Astrocyte of the cerebellum (primary cell): ENCODE data around the gene RAI1.

Experiments used
- DNase-seq: peaks from one replicate; pipeline ENCODE4 v3.0.0-alpha.2; 2011; ENCODE audit warnings: low read depth
- H3K4me3 ChIP-seq: 2 replicates; pipeline ENCODE4 v1.5.1; 2011; ENCODE audit warnings: mild to moderate bottlenecking, low read depth, low read length, moderate library complexity
- CTCF ChIP-seq: IDR thresholded peaks from 2 replicates; pipeline ENCODE4 v1.5.1; 2012; ENCODE audit warnings: low read length, low read depth, moderate library complexity, mild to moderate bottlenecking; ENCODE audit errors: missing control alignments
- in situ Hi-C: cut with HindIII; loops from 2 replicates; pipeline ENCODE4 v1.10.0; 2017; ENCODE audit warnings: low sequenced_read_pairs

Gene RAI1

GRCh38 chr17:17814162-17815061 is 133.2 kb downstream of the RAI1 start:
- DNase-seq = no peak
- in situ Hi-C loops = no loop called here
- TF ChIP-seq CTCF = no peak
- no peak overlapping the region for H3K4me3 ChIP-seq

GRCh38 chr17:17815062-17815406 is 133.8 kb downstream of the RAI1 start:
- no peak overlapping the region for H3K4me3 ChIP-seq
- DNase-seq = no peak
- in situ Hi-C loops = no loop called here
- no peak for TF ChIP-seq CTCF

- no peak for DNase-seq
- in situ Hi-C loops = no loop called here
- TF ChIP-seq CTCF = no peak
- no peak overlapping the region for H3K4me3 ChIP-seq
Measured at GRCh38 chr17:17815436-17816200, 134.4 kb downstream of the RAI1 start.

- no peak overlapping the region for H3K4me3 ChIP-seq
- TF ChIP-seq CTCF = no peak
- in situ Hi-C loops = no loop called here
- DNase-seq = no peak
Measured at GRCh38 chr17:17816240-17816814, 135.1 kb downstream of the RAI1 start.

- in situ Hi-C loops = no loop called here
- DNase-seq = no peak
- H3K4me3 ChIP-seq = no peak overlapping the region
- TF ChIP-seq CTCF = no peak
Measured at GRCh38 chr17:17816831-17817551, 135.7 kb downstream of the RAI1 start.

GRCh38 chr17:17817552-17817947 is 136.3 kb downstream of the RAI1 start:
- in situ Hi-C loops = no loop called here
- H3K4me3 ChIP-seq = no peak overlapping the region

More at GRCh38 chr17:17817552-17817947, 136.3 kb downstream of the RAI1 start:
- no peak for TF ChIP-seq CTCF
- DNase-seq = no peak
